Spleen (tissue), 7 donors: ENCODE measurements around the gene TEX101.

Experiments used
- CTCF ChIP-seq, 11 experiments: fragments of 200-600 bp in 7 of 11; fragments of 450-650 bp in 4 of 11; sonication (generic) in 4 of 11; IDR thresholded peaks in 8 of 11; conservative IDR thresholded peaks in 3 of 11; 1 replicate in 7 of 11; 2 replicates in 4 of 11; pipeline versions ENCODE4 v1.4.0 to v1.8.0; 2016 to 2021; ENCODE audit warnings: antibody characterized with exemption in 11 of 11, inconsistent platforms in 4 of 11, mild to moderate bottlenecking in 1 of 11
- POLR2AphosphoS5 ChIP-seq, 3 donors: sonication (generic); formaldehyde crosslinking; IDR thresholded peaks; one replicate each; pipeline ENCODE4 v1.5.1; 2017; ENCODE audit warnings: antibody characterized with exemption in 3 of 3
- donor health status: DM: no; HTN: no; CAD: no; lungs with moderate emphysema.
- donor health status: DM: no; HTN: no; CAD: no.
- donor health status: DM: no; HTN: no; CAD: no.

- no peak for TF ChIP-seq POLR2AphosphoS5 (IDR thresholded peaks at IDR 0.05)
- TF ChIP-seq CTCF (IDR thresholded peaks at IDR 0.05 in 8 of 11, conservative IDR thresholded peaks at IDR 0.05 in 3 of 11), result no peak
These were observed 9.1 kb downstream of the TEX101 start for GRCh38 chr19:43423779-43424178.
